Suppressor macrophage treated with lipopolysaccharide for 4 hours (primary cell): ENCODE measurements around the gene CHN2.

Source experiments
- DNase-seq: peaks from one replicate; pipeline ENCODE4 v3.0.0-alpha.2; 2020

The CHN2 gene

GRCh38 chr7:29287366-29287765, 92.8 kb downstream of the CHN2 start:
- DNase-seq, result no peak

GRCh38 chr7:29288181-29289091, 93.9 kb downstream of the CHN2 start:
- no peak for DNase-seq

- peak; percentile 46 for DNase-seq
These were observed 94.8 kb downstream of the CHN2 start for GRCh38 chr7:29289156-29290021.

- DNase-seq, result no peak
These were observed 96.3 kb downstream of the CHN2 start for GRCh38 chr7:29290829-29291228.

- DNase-seq, result no peak
These were observed 97.4 kb downstream of the CHN2 start for GRCh38 chr7:29291723-29292618.

GRCh38 chr7:29292886-29293658, 98.5 kb downstream of the CHN2 start:
- no peak for DNase-seq

- DNase-seq, result no peak
These were observed 101.8 kb downstream of the CHN2 start for GRCh38 chr7:29296421-29296820.

GRCh38 chr7:29297194-29297890, 102.8 kb downstream of the CHN2 start:
- peak; percentile 24 for DNase-seq

- DNase-seq, result no peak
These were observed 104.5 kb downstream of the CHN2 start for GRCh38 chr7:29299086-29299485.

GRCh38 chr7:29300026-29300480, 105.5 kb downstream of the CHN2 start:
- no peak for DNase-seq

GRCh38 chr7:29300649-29301048, 106.1 kb downstream of the CHN2 start:
- no peak for DNase-seq

GRCh38 chr7:29302666-29303395, 108.3 kb downstream of the CHN2 start:
- no peak for DNase-seq

- DNase-seq, result no peak
These were observed 110.2 kb downstream of the CHN2 start for GRCh38 chr7:29304756-29305155.

GRCh38 chr7:29306319-29306991, 111.9 kb downstream of the CHN2 start:
- DNase-seq, result no peak

GRCh38 chr7:29308424-29308823, 113.8 kb downstream of the CHN2 start:
- no peak for DNase-seq

GRCh38 chr7:29309041-29309854, 114.7 kb downstream of the CHN2 start:
- no peak for DNase-seq

GRCh38 chr7:29310625-29311024, 116.0 kb downstream of the CHN2 start:
- DNase-seq, result no peak

- no peak for DNase-seq
These were observed 116.7 kb downstream of the CHN2 start for GRCh38 chr7:29311314-29311713.

GRCh38 chr7:29314148-29314547, 119.6 kb downstream of the CHN2 start:
- peak; percentile 12 for DNase-seq
